H1 (cell line): ENCODE measurements around the gene DDA1. TPM values are rescaled to one million over a fixed set of nuclear protein-coding genes. Genes with fewer than 3 reads are reported as not detected.

Source experiments
- ASH2L ChIP-seq: fragments of 200-600, 300-600 bp; sonication (generic); IDR thresholded peaks from one replicate; pipeline ENCODE4 v1.7.1; 2017; ENCODE audit warnings: low read length
- ATF3 ChIP-seq: IDR thresholded peaks from 2 replicates; pipeline ENCODE4 v1.6.1; 2011; ENCODE audit warnings: low read depth, mild to moderate bottlenecking, low read length; ENCODE audit not compliant: insufficient read depth
- CHD2 ChIP-seq: IDR thresholded peaks from 2 replicates; pipeline ENCODE4 v1.6.1; 2012; ENCODE audit warnings: low read length, improper control_type of control experiment
- GABPA ChIP-seq: IDR thresholded peaks from 2 replicates; pipeline ENCODE4 v1.6.1; 2011; ENCODE audit warnings: mild to moderate bottlenecking, low read length, moderate library complexity, borderline replicate concordance; ENCODE audit not compliant: insufficient read depth
- JUND ChIP-seq: IDR thresholded peaks from 2 replicates; pipeline ENCODE4 v1.6.1; 2011; ENCODE audit warnings: mild to moderate bottlenecking, improper control_type of control experiment, low read length
- KDM1A ChIP-seq: fragments of 200-600, 300-600 bp; sonication (generic); IDR thresholded peaks from 2 replicates; pipeline ENCODE4 v1.7.1; 2016; ENCODE audit warnings: mild to moderate bottlenecking, low read length, borderline replicate concordance
- KDM4A ChIP-seq: IDR thresholded peaks from one replicate; pipeline ENCODE4 v1.7.1; 2012; ENCODE audit warnings: low read depth, mild to moderate bottlenecking, moderate library complexity, low read length, inconsistent platforms; ENCODE audit not compliant: severe bottlenecking
- NANOG ChIP-seq: IDR thresholded peaks from 2 replicates; pipeline ENCODE4 v1.6.1; 2011; ENCODE audit warnings: low read length, low read depth, mild to moderate bottlenecking, inconsistent platforms; ENCODE audit not compliant: insufficient read depth, poor library complexity, severe bottlenecking
- PHF8 ChIP-seq: fragments of 200-600 bp; sonication (generic); conservative IDR thresholded peaks from 2 replicates; pipeline ENCODE4 v1.7.1; 2012; ENCODE audit warnings: low read depth, mild to moderate bottlenecking, inconsistent platforms, low read length, moderate library complexity
- POLR2A ChIP-seq, 2 experiments: IDR thresholded peaks; 1 replicate in 1 of 2; 2 replicates in 1 of 2; pipeline ENCODE4 v1.6.1; 2011; ENCODE audit warnings: low read depth in 2 of 2, low read length in 2 of 2, mild to moderate bottlenecking in 2 of 2; ENCODE audit errors: control extremely low read depth in 1 of 2
- POLR2AphosphoS5 ChIP-seq: IDR thresholded peaks from 2 replicates; pipeline ENCODE4 v1.6.1; 2011; ENCODE audit warnings: low read depth, low read length
- POU5F1 ChIP-seq: IDR thresholded peaks from 2 replicates; pipeline ENCODE4 v1.6.1; 2011; ENCODE audit warnings: low read depth, mild to moderate bottlenecking, low read length, moderate library complexity
- RFX5 ChIP-seq: IDR thresholded peaks from 2 replicates; pipeline ENCODE4 v1.6.1; 2011; ENCODE audit warnings: low read depth, low read length, improper control_type of control experiment, borderline replicate concordance
- TAF1 ChIP-seq: IDR thresholded peaks from 2 replicates; pipeline ENCODE4 v1.6.1; 2011; ENCODE audit warnings: mild to moderate bottlenecking, low read depth, low read length
- TBP ChIP-seq: IDR thresholded peaks from 2 replicates; pipeline ENCODE4 v1.6.1; 2011; ENCODE audit warnings: low read depth, low read length, improper control_type of control experiment
- polyA plus RNA-seq, 7 experiments: library from polyadenylated mRNA; depleted of rRNA in 3 of 7; stranded (reverse) in 5 of 7; unstranded in 2 of 7; fragments of >200 nt in 5 of 7; fragments of 200-250 nt in 2 of 7; gene quantifications; 1 replicate in 5 of 7; 2 replicates in 1 of 7; 4 replicates in 1 of 7; pipeline versions ENCODE4 v1.2.1 to v1.2.3, GENCODE V29; 2011 to 2013; ENCODE audit warnings: missing spikeins in 2 of 7, mixed read lengths in 2 of 7
- total RNA-seq: library from RNA; stranded (reverse); fragmentation: NEBNext Ultra II Directional; extraction: Animal tissue kit (Norgen Biotek cat#: 25700); gene quantifications from 2 replicates; pipeline ENCODE4 v1.2.1, GENCODE V29; 2021

DDA1 gene
- total and polyA plus RNA-seq, 2 of the 8 experiments (the other 6 are each of a cell fraction or from before 2014, with no cell fraction given) = 29.2 to 34.5 TPM

DNA sequence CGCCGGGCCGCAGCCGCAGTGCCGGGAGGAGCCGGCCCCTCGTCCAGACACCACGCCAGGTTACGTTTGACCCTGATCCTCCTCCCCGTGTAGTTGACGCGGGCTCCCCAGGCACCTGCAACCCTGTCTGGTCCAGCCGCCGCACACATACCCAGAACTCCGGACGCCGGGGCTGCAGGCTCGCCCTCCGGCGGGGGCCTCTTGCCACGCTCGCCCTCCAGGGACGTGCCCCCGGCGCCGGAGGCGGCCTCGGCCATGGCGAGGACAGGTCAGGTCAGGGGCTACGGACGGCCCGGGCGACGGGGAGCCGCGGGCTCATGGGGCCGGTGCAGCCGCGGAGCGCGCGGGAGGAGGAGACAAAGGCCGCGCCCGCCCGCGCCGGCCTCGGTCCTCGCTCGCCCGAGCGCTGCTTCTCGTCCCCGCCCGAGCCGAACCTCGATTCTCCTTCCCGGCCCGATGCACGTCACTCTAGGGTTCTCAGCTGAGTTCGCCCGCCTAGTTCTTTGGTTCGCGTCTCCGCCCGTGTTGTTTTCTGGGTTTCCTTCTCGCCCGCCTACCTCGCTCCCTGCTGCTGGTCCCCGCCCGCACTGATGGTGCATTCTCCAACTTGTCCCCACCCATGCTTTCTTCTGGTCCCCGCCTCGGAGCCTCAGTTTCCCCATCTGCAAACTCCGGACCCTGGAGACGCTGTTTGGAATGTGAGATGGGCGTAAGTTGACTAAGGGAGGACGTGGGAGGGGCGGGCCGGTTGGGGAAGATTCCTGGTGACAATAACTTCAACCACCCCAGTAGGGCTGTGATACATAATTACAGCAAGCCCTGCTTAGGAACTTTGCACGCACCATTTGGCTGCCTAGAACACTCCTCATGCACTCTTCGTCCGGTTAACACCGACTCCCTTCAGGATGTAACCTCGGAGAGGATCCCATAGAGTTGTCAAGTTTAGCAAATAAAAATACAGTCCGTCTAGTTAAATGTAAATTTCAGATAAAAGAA is 25.3 kb downstream of the DDA1 start, which contains the start of gene ANO8 (continued):
- TF ChIP-seq POLR2AphosphoS5 (peak; percentile 26; the same call in 1 of the 2 replicates), ATF3 (no peak), PHF8 (peak; percentile 65; the same call in 1 of the 2 replicates), POU5F1 (no peak), KDM4A (peak; percentile 95), CHD2 (peak; percentile 58; the same call in 1 of the 2 replicates), TAF1 (peak; percentile 66), NANOG (no peak), TBP (peak; percentile 33; the same call in 1 of the 2 replicates), KDM1A (no peak), GABPA (no peak), ASH2L (peak; percentile 79), RFX5 (no peak), POLR2A (IDR thresholded peaks at IDR 0.05; ENCODE audit: control extremely low read depth in 1 of 2, low read depth in 2 of 2, low read length in 2 of 2) (peak in 1 of 2 experiments; percentile 54; a peak in 1 of 3 replicates), JUND (peak; percentile 50; the same call in 1 of the 2 replicates)
